ENCODE data around the gene WDR18.
"Not testable (repeated sequence)": the region's sequence is repeated elsewhere in the genome, so short reads cannot be mapped to it uniquely, and the experiment has no call there.

The WDR18 gene

DNA sequence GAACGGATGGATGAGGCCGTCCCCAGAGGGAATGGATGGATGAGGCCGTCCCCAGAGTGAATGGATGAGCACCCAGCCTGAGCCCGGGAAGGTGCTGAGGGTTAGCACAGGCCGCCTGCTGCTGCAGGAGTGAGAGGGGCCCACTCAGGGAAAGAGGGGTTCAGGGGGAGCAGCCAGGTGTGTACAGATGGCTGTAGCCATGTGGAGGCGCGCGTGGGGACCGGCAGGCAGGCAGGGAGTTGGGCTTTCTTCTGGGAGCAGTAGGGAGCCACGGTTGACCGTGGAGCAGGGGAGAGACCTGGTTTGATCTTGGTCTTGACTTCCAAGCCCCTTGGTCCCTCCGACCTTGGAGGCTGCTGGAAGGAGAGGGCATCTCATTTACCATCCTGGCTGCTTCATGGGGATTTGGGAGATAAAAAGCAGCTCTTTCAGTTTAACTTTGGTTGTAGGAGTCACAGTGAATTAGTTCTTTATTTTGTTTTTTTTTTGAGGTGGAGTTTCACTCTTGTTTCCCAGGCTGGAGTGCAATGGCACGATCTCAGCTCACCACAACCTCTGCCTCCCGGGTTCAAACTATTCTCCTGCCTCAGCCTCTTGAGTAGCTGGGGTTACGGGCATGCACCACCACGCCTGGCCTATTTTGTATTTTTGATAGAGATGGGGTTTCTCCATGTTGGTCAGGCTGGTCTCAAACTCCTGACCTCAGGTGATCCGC lies 33.6 kb upstream of the WDR18 start:
- DNase-seq (ENCODE audit: low spot score), result no peak

DNA sequence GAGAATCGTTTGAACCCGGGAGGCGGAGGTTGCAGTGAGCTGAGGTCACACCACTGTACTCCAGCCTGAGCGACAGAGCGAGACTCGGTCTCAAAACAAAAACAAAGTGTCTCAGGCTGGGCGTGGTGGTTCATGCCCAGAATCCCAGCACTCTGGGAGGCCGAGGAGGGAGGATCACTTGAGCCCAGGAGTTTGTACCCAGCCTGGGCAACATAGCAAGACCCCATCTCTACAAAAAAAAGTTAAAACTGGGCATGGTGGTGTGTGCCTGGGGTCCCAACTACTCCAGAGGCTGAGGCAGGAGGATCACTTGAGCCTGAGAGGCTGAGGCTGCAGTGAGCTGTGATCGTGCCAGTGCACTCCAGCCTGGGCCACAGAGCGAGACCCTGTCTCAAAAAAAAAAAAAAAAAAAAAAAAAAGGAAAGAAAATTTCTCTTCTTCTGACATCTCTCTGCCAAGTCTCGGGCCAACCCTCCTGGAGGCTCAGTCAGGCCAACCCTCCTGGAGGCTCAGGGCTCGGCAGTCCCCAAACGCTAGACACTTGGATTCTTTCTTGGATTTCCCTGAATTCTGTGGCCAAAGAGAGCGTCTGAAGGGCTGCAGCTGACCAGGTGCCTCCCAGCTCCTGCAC lies 32.0 kb upstream of the WDR18 start:
- DNase-seq (ENCODE audit: low spot score), result no peak

DNA sequence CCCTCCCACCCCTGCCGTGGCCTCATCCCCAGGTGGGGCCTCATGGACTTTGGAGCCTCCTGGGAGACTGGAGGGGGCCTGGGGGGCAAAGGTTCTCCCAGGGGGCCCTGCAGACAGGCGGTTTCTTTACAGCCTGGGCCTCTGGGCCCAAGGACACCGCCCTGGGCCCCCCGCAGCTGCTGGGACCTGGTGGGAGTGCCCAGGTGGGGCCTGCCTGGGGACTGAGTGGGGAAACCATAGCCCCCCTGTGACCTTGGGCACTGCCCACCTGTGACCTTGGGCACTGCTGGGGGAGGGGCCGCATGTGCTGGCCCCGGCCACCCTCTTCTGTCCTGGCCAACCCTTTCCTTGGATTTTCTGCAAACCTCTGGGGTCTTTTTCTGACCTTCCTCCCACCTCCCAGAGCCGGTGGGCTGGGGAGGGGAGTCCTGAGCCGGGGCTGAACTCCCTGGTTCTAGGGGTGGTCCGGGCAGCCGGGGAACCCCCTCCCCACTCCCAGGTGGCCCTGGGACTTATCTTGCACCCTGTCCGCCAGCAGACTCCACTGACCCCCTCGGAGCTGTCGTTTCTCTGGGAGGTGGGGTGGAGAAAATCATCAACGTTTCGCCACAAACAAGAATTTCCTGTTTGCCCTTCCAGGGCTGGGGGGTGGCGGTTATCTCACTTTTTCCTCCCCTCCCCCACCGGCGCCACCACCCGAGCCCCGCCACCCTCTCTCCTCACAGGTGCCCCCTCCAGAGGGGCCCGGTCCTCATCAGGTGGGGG lies 31.3 kb upstream of the WDR18 start:
- no peak for DNase-seq (ENCODE audit: low spot score)

DNA sequence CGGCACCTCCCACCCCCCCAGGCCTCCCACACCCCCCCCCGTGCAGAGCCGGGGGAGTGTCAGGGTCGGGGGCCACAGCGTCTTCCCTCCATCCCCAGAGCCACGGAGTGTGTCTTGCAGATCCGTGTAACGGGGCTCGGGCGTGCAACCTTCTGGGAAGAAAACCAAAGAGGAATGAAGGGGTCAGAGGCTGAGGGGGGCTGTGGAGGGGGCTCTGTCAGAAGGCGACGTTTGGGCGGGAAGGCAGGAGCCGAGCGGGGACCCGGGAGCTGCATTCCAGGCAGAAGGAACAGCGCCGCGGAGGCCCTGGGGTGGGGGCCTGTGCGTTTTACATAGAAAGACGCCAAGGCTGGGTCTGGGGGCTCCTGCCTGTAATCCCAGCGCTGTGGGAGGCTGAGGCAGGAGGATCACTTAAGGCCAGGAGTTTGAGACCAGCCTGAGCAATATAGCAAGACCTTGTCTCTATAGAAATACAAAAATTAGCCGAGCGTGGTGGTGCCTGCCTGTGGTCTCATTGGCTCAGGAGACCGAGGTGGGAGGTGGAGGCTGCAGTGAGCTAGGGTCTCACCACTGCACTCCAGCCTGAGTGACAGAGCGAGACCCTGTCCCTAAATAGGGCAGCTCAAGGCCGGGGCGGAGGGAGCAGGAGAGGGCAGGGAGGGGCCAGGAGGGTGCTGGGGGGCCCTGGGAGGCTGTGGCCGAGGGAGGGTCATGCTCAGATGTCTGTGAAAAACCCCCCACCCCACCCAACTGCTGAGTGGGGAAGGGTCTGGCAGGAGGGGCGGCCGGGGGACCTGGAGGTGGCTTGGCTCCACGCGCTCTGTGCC lies 30.5 kb upstream of the WDR18 start:
- DNase-seq (ENCODE audit: low spot score), result no peak

DNA sequence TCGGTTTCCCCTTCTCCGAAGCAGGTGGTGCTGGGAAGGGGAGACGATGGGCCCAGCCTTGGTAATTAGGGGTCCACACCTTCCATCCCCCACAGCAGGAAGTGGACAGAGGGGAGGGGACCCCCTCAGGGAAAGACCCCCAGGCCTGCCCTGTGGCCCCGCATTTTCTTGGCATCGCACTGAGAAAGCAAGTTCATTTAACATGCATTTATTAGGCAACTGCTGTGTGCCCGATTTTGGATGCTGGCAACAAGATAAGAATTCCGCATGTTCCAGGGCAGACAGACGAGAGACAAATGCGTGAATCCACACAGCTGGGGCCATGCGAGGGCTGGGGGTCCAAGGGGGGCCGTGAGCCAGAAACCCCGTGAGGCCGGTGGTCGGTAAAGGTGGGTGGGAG lies 29.9 kb upstream of the WDR18 start:
- DNase-seq (ENCODE audit: low spot score), result no peak

DNA sequence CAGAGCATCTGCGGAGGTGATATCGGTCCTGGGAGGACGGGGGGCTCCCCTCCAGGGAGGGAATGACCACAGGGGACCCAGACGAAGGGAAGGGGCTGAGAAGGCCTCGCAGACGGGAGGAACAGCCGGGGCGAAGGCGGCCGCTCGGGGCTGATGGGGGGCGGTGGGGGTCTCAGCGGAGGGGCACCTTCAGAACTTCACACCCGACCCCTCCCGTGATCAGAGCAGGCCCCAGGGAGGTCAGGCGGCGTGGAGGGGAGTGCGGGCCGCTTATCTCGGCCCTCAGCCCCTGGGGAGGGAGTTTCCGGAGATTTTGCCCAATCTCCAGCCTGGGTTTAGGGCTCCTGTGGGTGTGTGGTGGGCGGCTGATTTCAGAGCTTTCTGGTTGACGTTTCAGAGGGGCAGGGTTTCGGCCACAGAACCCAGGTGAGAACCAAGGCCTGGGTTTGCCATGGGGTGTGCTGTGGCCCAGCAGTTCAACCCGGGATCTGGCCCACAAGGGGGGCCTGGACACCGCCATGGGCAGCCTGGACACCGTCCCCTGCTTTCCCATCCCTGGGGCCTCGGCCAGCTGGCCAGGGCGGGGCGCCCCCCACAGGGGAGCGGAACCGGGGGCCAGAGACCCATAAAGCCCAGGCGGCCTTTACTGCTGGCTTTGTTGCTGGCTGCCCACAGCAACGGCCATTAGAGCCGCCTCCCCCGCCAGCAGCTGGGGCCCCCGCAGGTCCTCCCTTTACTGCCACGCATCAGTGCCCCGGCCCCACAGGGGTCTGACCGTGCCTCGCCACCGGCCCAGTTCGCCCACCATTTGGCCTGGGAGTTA lies 29.3 kb upstream of the WDR18 start:
- DNase-seq (ENCODE audit: low spot score), result no peak

DNA sequence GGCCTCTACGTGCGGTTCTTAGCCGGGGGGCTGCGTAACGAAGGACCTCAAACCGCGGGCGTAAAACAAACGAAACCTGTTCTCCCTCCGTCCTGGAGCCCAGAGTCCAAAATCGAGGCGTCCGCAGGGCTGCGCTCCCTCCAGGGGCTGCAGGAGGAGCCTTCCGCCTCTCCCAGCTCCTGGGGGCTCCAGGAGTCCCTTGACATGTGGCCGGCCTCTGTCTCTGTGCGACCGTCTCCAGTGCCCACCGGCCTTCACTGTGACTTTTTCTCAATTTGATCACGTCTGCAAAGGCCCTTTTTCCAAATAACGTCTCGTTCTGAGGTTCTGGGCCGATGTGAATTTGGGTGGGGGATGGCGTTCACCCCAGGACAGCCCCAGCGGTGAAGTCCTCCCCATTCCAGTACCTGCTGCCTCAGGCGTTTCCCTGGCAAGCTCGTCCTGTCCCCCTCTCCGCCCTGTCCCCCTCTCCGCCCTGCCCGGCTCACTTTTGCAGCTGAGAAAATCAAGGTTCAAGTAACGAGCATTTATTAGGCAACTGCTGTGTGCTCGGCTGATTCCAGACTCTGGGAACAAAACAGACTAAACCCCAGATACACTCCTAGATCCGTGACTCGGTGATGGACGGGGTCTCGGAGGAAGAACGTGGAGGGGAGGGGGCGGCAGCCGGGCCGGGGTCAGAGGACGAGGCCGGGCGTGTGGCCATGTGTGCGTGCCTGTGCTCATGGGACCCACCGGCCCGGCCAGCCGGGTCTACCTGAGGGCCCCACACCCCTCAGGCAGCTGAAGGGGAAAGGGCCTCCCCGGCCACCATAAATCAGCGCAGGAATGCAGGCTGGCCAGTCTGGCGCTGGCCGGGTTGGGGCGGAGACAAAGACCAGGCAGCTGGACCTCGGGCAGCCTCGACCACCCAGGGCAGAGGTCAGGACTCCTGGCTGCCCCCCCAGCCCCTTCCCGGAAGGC lies 28.1 kb upstream of the WDR18 start:
- DNase-seq (ENCODE audit: low spot score), result no peak

DNA sequence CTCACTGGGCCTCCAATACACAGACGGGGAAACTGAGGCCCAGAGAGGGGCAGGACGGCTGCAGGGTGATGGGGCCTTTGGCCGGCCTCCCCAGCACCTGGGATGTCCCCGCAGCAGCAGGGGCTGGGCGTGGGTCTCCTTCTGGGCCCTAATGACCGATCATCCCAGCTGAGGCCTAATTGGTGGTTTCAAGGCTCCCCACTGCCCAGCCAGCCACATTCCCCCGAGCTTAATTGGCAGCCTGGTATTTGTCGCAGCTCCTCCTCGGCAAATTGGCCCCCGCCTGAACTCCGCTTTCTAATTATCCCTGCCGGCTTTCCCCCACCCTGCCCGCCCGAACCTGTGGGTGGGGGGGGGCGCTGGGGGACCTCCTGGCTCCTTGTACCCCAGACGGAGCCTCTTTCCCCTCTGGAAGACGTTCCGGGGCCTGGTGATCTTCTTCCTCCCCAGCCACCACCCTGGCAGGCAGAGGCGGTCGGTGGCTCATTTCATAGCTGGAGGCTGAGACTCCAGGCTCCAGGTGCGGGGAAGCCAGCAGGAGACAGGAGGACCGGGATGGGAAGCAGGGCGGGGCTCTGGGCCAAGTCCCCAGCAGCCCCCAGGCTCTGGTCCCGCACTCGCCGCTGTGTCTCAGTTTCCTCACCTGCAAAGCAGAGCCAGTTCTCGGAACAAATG lies 27.2 kb upstream of the WDR18 start:
- no peak for DNase-seq (ENCODE audit: low spot score)

DNA sequence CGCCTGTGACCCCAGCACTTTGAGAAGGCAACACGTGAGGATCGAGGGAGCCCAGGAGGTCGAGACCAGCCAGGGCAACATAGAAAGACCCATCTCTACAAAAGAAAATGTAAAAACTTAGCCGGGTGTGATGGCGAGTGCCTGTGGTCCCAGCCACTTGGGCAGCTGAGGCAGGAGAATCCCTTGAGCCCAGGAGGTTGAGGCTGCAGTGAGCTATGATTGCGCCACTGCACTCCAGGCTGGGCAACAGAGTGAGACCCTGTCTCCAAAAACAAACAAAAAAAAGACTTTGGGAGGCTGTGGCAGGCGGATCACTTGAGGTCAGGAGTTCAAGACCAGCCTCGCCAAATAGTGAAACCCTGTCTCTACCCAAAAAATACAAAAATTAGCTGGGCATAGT lies 26.6 kb upstream of the WDR18 start:
- not testable (repeated sequence) for DNase-seq (ENCODE audit: low spot score)

DNA sequence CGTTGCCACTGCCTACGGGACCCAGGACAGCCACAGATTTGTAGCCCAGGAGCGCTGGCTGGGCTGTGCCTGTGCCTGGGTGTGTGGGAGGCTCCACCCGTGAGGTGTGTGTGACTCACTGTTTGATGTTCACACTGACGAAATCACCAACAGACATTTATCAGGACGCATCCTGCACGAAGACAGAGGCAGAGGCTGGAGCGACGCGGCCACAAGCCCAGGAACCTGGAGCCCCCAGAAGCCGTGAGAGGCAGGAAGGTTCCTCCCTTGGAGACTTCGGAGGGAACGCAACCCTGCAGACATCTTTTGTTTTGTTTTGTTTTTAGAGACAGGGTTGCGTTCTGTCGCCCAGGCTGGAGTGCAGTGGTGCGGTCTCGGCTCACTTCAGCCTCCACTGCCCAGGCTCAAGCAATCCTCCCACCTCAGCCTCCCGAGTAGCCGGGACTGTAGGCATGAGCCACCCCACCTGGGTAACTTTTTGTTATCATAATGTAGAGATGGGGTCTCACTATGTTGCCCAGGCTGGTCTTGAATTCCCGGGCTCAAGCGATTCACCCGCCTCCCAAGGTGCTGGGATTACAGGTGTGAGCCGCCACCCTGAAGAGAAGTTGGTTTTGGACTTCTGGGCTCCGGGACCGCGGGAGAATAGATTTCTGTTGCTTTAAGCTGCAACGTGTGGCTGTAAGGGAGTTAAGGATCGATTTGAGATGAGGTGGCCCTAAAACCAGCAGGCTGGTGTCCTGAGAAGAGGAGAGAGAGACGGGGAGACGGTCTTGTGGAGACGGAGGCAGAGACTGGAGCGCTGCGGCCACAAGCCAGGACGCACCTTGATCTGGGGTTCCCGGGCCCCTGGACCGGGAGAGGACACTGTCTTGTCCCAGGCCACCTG lies 24.9 kb upstream of the WDR18 start:
- DNase-seq (ENCODE audit: low spot score), result no peak

DNA sequence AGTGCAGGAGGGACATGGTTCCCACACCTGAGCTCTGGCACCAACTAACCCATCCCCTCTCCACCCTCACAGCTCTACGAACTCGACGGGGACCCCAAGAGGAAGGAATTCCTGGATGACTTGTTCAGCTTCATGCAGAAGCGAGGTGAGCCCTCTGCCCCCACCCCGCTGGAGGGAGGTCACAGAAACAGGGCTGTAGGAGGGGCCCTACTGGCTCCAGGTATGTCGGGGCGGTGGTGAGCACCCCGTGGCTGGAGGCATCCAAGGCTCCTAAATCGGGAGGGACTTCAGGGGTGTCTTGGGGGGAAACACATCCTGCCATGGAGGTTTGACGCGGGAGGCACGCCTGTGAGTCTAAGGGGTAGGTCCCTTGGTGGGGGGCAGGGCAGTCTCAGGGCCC lies 24.1 kb upstream of the WDR18 start:
- DNase-seq (ENCODE audit: low spot score), result no peak

DNA sequence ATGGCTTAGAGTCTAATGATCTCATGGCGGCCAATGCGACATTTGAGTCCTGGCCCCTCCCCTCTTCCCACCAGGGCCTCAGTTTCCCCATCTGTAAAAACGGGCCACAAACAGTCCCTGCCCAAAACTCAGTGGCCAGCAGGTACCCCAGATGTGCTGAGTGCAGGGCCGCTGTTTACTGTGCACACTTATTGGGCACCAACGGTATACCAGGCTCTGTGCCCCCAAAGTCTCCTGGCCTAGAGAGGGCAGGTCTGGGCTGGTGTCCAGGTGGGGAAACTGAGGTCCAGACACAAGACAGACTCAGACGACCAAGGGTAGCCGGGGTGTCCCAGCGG lies 23.6 kb upstream of the WDR18 start:
- no peak for DNase-seq (ENCODE audit: low spot score)

DNA sequence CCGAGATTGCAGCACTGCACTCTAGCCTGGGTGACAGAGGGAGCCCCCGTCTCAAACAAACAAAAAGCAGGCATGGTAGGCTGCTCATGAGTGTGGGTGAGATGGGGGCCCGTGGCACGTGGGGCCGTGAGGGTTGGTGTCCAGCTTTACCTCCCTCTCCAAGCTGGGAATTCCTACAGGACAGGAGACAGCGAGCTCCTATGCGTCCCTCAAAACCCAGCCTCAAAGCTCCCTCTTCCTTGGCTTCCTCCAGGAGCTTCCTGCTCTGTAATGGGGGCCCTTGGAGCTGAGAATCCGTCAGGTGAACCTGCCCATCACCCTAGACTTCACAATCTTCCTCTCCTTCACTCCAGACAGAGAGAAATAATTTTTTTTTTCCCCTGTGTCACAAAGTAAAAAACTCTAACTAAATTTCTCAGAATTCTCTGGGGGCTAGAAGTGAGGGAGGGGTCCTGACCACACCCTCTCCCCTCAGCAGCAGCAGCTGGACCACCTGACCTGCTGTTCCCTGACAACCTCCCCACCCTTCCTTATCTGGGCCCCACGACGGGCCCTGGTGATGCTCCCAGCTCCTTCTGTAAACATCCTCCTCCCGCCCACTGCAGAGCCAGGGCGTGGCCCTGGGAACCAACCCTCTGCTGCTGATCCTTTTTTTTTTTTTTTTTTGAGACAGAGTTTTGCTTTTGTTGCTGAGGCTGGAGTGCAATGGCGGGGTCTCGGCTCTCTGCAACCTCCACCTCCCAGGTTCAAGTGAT lies 22.1 kb upstream of the WDR18 start:
- DNase-seq (ENCODE audit: low spot score), result no peak

DNA sequence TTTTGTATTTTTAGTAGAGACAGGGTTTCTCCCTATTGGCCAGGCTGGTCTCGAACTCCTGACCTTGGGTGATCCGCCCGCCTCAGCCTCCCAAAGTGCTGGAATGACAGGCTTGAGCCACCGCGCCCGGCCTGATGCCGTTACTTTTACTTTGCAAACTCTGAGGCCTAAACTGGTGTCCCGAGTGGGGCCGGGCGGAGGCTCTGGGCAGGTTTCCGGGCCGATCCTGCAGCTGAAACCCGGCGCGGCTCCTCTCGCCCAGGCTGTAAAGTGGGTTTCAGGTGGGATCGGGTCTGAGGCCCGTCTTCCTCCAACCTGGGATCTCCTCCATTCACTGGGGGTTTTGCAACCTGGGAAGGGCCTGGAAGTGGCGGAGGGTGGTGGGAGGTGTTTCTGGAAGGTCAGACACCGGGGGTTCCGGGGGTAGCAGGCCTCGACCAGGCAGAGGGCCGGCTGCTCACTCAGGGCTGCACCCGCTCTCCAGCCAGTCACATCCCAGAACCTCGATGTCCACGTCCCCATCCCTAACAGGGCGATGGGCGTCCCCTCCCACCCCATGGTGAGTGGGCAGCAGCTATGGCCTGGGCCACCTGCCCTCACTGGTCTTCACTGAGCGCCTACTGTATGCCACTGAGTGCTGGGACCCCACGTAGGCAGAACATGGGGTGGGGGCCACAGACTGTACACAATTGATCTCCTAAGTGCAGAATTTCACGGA lies 21.3 kb upstream of the WDR18 start:
- no peak for DNase-seq (ENCODE audit: low spot score)

DNA sequence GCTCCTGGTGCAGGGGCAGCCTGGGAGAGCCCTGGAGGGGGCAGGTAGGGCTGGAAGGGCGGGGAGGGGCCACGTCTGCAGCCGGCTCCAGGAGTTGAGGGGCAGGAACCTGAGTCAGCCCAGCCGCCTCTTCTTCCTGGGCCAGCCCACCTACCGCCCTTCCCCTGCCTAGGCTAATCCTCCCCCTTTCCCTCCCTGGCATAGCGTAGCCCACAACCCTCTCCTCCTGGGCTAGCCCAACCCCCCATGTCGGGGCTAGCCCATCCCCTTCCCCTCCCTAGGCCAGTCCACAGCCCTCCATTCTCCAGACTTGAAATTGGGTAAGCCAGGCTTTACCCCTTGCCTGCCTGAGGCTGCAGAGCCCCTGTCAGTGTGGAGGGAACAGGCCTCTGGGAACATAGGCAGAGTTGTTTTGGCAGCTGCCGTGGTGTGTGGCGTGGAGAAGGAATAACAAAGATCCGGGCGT lies 20.6 kb upstream of the WDR18 start:
- no peak for DNase-seq (ENCODE audit: low spot score)

DNA sequence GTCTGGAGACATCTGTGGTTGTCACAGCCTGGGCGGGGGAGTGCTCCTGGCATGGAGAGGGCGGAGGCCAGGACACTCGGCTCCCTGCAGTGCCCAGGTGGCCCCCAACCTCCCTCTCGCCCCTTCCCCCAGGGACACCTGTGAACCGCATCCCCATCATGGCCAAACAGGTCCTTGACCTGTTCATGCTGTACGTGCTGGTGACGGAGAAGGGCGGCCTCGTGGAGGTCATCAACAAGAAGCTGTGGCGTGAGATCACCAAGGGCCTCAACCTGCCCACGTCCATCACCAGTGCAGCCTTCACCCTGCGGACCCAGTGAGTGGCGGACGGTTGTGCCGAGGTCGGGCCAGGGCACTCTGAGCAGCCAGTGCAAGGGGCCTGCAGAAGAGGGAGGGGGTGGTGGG lies 20.0 kb upstream of the WDR18 start:
- DNase-seq (ENCODE audit: low spot score), result no peak
